ENCODE results near the gene FAM170B.

FAM170B gene

GRCh38 chr10:49151025-49151445 is 17.2 kb upstream of the FAM170B start:
- H4K8ac ChIP-seq (ENCODE audit: low read depth, low read length) = no peak overlapping the region
- no peaks in the 10 kb centered on the region for H3K36me3 ChIP-seq (ENCODE audit: control insufficient read depth in 1 of 2, insufficient read depth in 2 of 2, low read length in 2 of 2)
- no peaks in the 10 kb centered on the region for H3K9me3 ChIP-seq (ENCODE audit: insufficient read depth, low read depth, low read length)
- no peak overlapping the region for H2AFZ ChIP-seq (ENCODE audit: insufficient read depth, low read length, poor library complexity)
- no peak overlapping the region for H4K12ac ChIP-seq (ENCODE audit: low read depth, low read length)
- H3K4me2 ChIP-seq (ENCODE audit: low read length) = no peak overlapping the region
- no peak overlapping the region for H3K23ac ChIP-seq (ENCODE audit: low read length)
- no peak for DNase-seq
- H3K27ac ChIP-seq (ENCODE audit: low read depth, low read length) = no peak overlapping the region
- H2BK5ac ChIP-seq (ENCODE audit: low read depth, low read length, poor library complexity) = no peak overlapping the region
- no peak overlapping the region for H3K14ac ChIP-seq (ENCODE audit: low read length)
- H3K4me1 ChIP-seq (ENCODE audit: control insufficient read depth in 1 of 2, insufficient read depth in 2 of 2, low read length in 2 of 2) = no peaks in the 10 kb centered on the region
- no peaks in the 10 kb centered on the region for H3K79me2 ChIP-seq (ENCODE audit: control insufficient read depth, insufficient read depth, low read length, poor library complexity)
- no peak overlapping the region for H3K4ac ChIP-seq (ENCODE audit: low read depth, low read length)
- no peak overlapping the region for H4K91ac ChIP-seq (ENCODE audit: low read depth, low read length)
- no peak overlapping the region for H3K18ac ChIP-seq (ENCODE audit: low read length)
- no peak overlapping the region for H3K4me3 ChIP-seq (ENCODE audit: low read depth, low read length)
- no peak overlapping the region for H2BK12ac ChIP-seq (ENCODE audit: low read length)
- H3K9ac ChIP-seq (ENCODE audit: low read length) = no peak overlapping the region
- H3K27me3 ChIP-seq (ENCODE audit: insufficient read depth, low read length) = no peaks in the 10 kb centered on the region
- H3K79me1 ChIP-seq (ENCODE audit: low read length) = no peaks in the 10 kb centered on the region
- H2BK120ac ChIP-seq (ENCODE audit: insufficient read depth, low read length, poor library complexity) = no peak overlapping the region
- no CpG with 5 or more reads among the region's 2 CpGs for WGBS (ENCODE audit: extremely low coverage, insufficient coverage, insufficient read length)
- no peak overlapping the region for H2AK5ac ChIP-seq (ENCODE audit: low read length)

- Histone ChIP-seq H3K18ac (ENCODE audit: low read length) (no peak overlapping the region), H2BK120ac (ENCODE audit: insufficient read depth, low read length, poor library complexity) (no peak overlapping the region), H3K14ac (ENCODE audit: low read length) (no peak overlapping the region), H3K27ac (ENCODE audit: low read depth, low read length) (no peak overlapping the region), H3K9ac (ENCODE audit: low read length) (no peak overlapping the region), H3K4me2 (ENCODE audit: low read length) (no peak overlapping the region), H3K4me3 (ENCODE audit: low read depth, low read length) (no peak overlapping the region), H4K12ac (ENCODE audit: low read depth, low read length) (no peak overlapping the region), H3K79me1 (ENCODE audit: low read length) (no peaks in the 10 kb centered on the region), H3K4ac (ENCODE audit: low read depth, low read length) (no peak overlapping the region), H4K91ac (ENCODE audit: low read depth, low read length) (no peak overlapping the region), H3K9me3 (ENCODE audit: insufficient read depth, low read depth, low read length) (peaks cover 2% of the 10 kb centered on the region), H3K23ac (ENCODE audit: low read length) (no peak overlapping the region), H2AFZ (ENCODE audit: insufficient read depth, low read length, poor library complexity) (no peak overlapping the region), H3K4me1 (ENCODE audit: control insufficient read depth in 1 of 2, insufficient read depth in 2 of 2, low read length in 2 of 2) (no peaks in the 10 kb centered on the region), H2BK5ac (ENCODE audit: low read depth, low read length, poor library complexity) (no peak overlapping the region), H3K79me2 (ENCODE audit: control insufficient read depth, insufficient read depth, low read length, poor library complexity) (no peaks in the 10 kb centered on the region), H2BK12ac (ENCODE audit: low read length) (no peak overlapping the region), H2AK5ac (ENCODE audit: low read length) (no peak overlapping the region), H3K27me3 (ENCODE audit: insufficient read depth, low read length) (no peaks in the 10 kb centered on the region), H4K8ac (ENCODE audit: low read depth, low read length) (no peak overlapping the region), H3K36me3 (ENCODE audit: control insufficient read depth in 1 of 2, insufficient read depth in 2 of 2, low read length in 2 of 2) (no peaks in the 10 kb centered on the region)
- WGBS (ENCODE audit: extremely low coverage, insufficient coverage, insufficient read length) = no CpG with 5 or more reads among the region's 5 CpGs
- no peak for DNase-seq
Observed at GRCh38 chr10:49150426-49150825, 16.6 kb upstream of the FAM170B start.

DNA sequence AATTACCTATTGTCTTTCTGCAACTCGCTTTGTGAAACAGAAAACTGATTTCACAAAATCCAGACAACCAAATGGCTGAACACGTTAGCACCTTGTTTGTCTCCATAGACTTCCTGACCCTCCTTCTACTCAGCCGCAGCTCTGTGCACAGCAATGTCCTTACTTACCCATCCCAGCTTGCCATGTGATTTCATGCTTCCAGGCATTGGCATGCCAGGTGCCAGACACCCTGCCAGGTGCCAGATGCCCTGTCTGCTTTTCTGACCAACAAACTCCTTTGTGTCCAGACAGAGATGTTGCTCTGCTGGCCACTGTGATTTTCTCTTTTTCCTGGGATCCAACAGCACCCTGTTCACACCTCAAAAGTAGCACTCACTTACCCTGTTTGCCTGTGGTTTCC is 16.1 kb upstream of the FAM170B start:
- no CpG with 5 or more reads among the region's 3 CpGs for WGBS (ENCODE audit: extremely low coverage, insufficient coverage, insufficient read length)
- Histone ChIP-seq H3K27me3 (ENCODE audit: insufficient read depth, low read length) (no peaks in the 10 kb centered on the region), H3K79me1 (ENCODE audit: low read length) (no peaks in the 10 kb centered on the region), H3K4me2 (ENCODE audit: low read length) (no peak overlapping the region), H4K12ac (ENCODE audit: low read depth, low read length) (no peak overlapping the region), H3K18ac (ENCODE audit: low read length) (no peak overlapping the region), H3K14ac (ENCODE audit: low read length) (no peak overlapping the region), H3K23ac (ENCODE audit: low read length) (no peak overlapping the region), H3K79me2 (ENCODE audit: control insufficient read depth, insufficient read depth, low read length, poor library complexity) (no peaks in the 10 kb centered on the region), H2AK5ac (ENCODE audit: low read length) (no peak overlapping the region), H2BK12ac (ENCODE audit: low read length) (no peak overlapping the region), H3K27ac (ENCODE audit: low read depth, low read length) (no peak overlapping the region), H3K36me3 (ENCODE audit: control insufficient read depth in 1 of 2, insufficient read depth in 2 of 2, low read length in 2 of 2) (no peaks in the 10 kb centered on the region), H2AFZ (ENCODE audit: insufficient read depth, low read length, poor library complexity) (no peak overlapping the region), H3K4me1 (ENCODE audit: control insufficient read depth in 1 of 2, insufficient read depth in 2 of 2, low read length in 2 of 2) (no peaks in the 10 kb centered on the region), H3K9me3 (ENCODE audit: insufficient read depth, low read depth, low read length) (peaks cover 2% of the 10 kb centered on the region), H2BK120ac (ENCODE audit: insufficient read depth, low read length, poor library complexity) (no peak overlapping the region), H3K4ac (ENCODE audit: low read depth, low read length) (no peak overlapping the region), H2BK5ac (ENCODE audit: low read depth, low read length, poor library complexity) (no peak overlapping the region), H4K91ac (ENCODE audit: low read depth, low read length) (no peak overlapping the region), H3K9ac (ENCODE audit: low read length) (no peak overlapping the region), H3K4me3 (ENCODE audit: low read depth, low read length) (no peak overlapping the region), H4K8ac (ENCODE audit: low read depth, low read length) (no peak overlapping the region)
- DNase-seq = no peak

- no peak overlapping the region for H3K4me3 ChIP-seq (ENCODE audit: low read depth, low read length)
- no peak overlapping the region for H3K27ac ChIP-seq (ENCODE audit: low read depth, low read length)
- H3K79me1 ChIP-seq (ENCODE audit: low read length) = no peaks in the 10 kb centered on the region
- H2BK12ac ChIP-seq (ENCODE audit: low read length) = no peak overlapping the region
- no peak overlapping the region for H3K4me2 ChIP-seq (ENCODE audit: low read length)
- H2BK5ac ChIP-seq (ENCODE audit: low read depth, low read length, poor library complexity) = no peak overlapping the region
- H3K27me3 ChIP-seq (ENCODE audit: insufficient read depth, low read length) = no peaks in the 10 kb centered on the region
- H3K23ac ChIP-seq (ENCODE audit: low read length) = no peak overlapping the region
- no peak overlapping the region for H4K8ac ChIP-seq (ENCODE audit: low read depth, low read length)
- no peak overlapping the region for H3K14ac ChIP-seq (ENCODE audit: low read length)
- H3K4ac ChIP-seq (ENCODE audit: low read depth, low read length) = no peak overlapping the region
- no peak for DNase-seq
- no peak overlapping the region for H4K12ac ChIP-seq (ENCODE audit: low read depth, low read length)
- peaks cover 2% of the 10 kb centered on the region for H3K9me3 ChIP-seq (ENCODE audit: insufficient read depth, low read depth, low read length)
- no peaks in the 10 kb centered on the region for H3K79me2 ChIP-seq (ENCODE audit: control insufficient read depth, insufficient read depth, low read length, poor library complexity)
- H3K9ac ChIP-seq (ENCODE audit: low read length) = no peak overlapping the region
- no peaks in the 10 kb centered on the region for H3K4me1 ChIP-seq (ENCODE audit: control insufficient read depth in 1 of 2, insufficient read depth in 2 of 2, low read length in 2 of 2)
- H2BK120ac ChIP-seq (ENCODE audit: insufficient read depth, low read length, poor library complexity) = no peak overlapping the region
- no peak overlapping the region for H3K18ac ChIP-seq (ENCODE audit: low read length)
- no CpG with 5 or more reads among the region's 2 CpGs for WGBS (ENCODE audit: extremely low coverage, insufficient coverage, insufficient read length)
- H4K91ac ChIP-seq (ENCODE audit: low read depth, low read length) = no peak overlapping the region
- no peak overlapping the region for H2AFZ ChIP-seq (ENCODE audit: insufficient read depth, low read length, poor library complexity)
- H3K36me3 ChIP-seq (ENCODE audit: control insufficient read depth in 1 of 2, insufficient read depth in 2 of 2, low read length in 2 of 2) = no peaks in the 10 kb centered on the region
- no peak overlapping the region for H2AK5ac ChIP-seq (ENCODE audit: low read length)
Observed at GRCh38 chr10:49144058-49144720, 10.4 kb upstream of the FAM170B start.
